ENCODE results near the gene EXOSC5. TPM values are rescaled to one million over a fixed set of nuclear protein-coding genes. Genes with fewer than 3 reads are reported as not detected.

Gene EXOSC5
- 10.6 and 11.6 TPM in 2 replicates for total RNA-seq
- long read RNA-seq, transcript EXOSC5-201 (6 exons, 1,118 nt): major isoform, 8 of 8 reads
- long read RNA-seq, partial matches to known transcripts: 0 of 8 reads
- long read RNA-seq, other reads (novel, unspliced or antisense): 0 of 8 reads

- peaks cover 30% of the 10 kb centered on the region for H3K4me1 Mint-ChIP-seq (ENCODE audit: unreplicated experiment)
- DNase-seq (ENCODE audit: extremely low spot score, unreplicated experiment): peak; percentile 100
- TF ChIP-seq CTCF (IDR thresholded peaks at IDR 0.05): no peak
- no peaks in the 10 kb centered on the region for H3K9me3 Mint-ChIP-seq (ENCODE audit: unreplicated experiment)
- H3K4me3 Mint-ChIP-seq (ENCODE audit: unreplicated experiment): peak within 1 kb of the TSS; percentile 99
- peaks cover 3% of the 10 kb centered on the region for H3K36me3 Mint-ChIP-seq (ENCODE audit: unreplicated experiment)
- H3K27ac Mint-ChIP-seq (ENCODE audit: unreplicated experiment): peak within 1 kb of the TSS; percentile 99
- H3K27me3 Mint-ChIP-seq (ENCODE audit: unreplicated experiment): no peaks in the 10 kb centered on the region
These were observed at the start of gene EXOSC5, which contains the start of gene BCKDHA for GRCh38 chr19:41397086-41398049. Gene EXOSC5 (minus strand): TSS chr19:41397359. CDS start chr19:41397328, 31 bp downstream. Gene BCKDHA (plus strand): TSS chr19:41397818. CDS start chr19:41397828, 10 bp downstream.

- H3K4me1 Mint-ChIP-seq (ENCODE audit: unreplicated experiment): no peaks in the 10 kb centered on the region
- peaks cover 31% of the 10 kb centered on the region for H3K27me3 Mint-ChIP-seq (ENCODE audit: unreplicated experiment)
- no peak overlapping the region for H3K27ac Mint-ChIP-seq (ENCODE audit: unreplicated experiment)
- no peak overlapping the region for H3K4me3 Mint-ChIP-seq (ENCODE audit: unreplicated experiment)
- no peaks in the 10 kb centered on the region for H3K36me3 Mint-ChIP-seq (ENCODE audit: unreplicated experiment)
- TF ChIP-seq CTCF (IDR thresholded peaks at IDR 0.05): no peak
- DNase-seq (ENCODE audit: extremely low spot score, unreplicated experiment): no peak
- no peaks in the 10 kb centered on the region for H3K9me3 Mint-ChIP-seq (ENCODE audit: unreplicated experiment)
These were observed 48.4 kb upstream of the EXOSC5 start for GRCh38 chr19:41445575-41445974.

- no peak overlapping the region for H3K27ac Mint-ChIP-seq (ENCODE audit: unreplicated experiment)
- no peak for DNase-seq (ENCODE audit: extremely low spot score, unreplicated experiment)
These were observed 46.8 kb upstream of the EXOSC5 start for GRCh38 chr19:41443813-41444455.

GRCh38 chr19:41442473-41443355 is 45.6 kb upstream of the EXOSC5 start, which contains the start of gene ERICH4:
Gene ERICH4 (plus strand): TSS chr19:41443156. CDS start chr19:41443170, 14 bp downstream.
- no peak for DNase-seq (ENCODE audit: extremely low spot score, unreplicated experiment)
- Mint-ChIP-seq H3K9me3 (ENCODE audit: unreplicated experiment) (no peaks in the 10 kb centered on the region), H3K4me1 (ENCODE audit: unreplicated experiment) (peaks cover 11% of the 10 kb centered on the region), H3K27ac (ENCODE audit: unreplicated experiment) (no peak within 1 kb of the TSS), H3K27me3 (ENCODE audit: unreplicated experiment) (peaks cover 14% of the 10 kb centered on the region), H3K4me3 (ENCODE audit: unreplicated experiment) (no peak within 1 kb of the TSS), H3K36me3 (ENCODE audit: unreplicated experiment) (peaks cover under 1% of the 10 kb centered on the region)
- no peak for TF ChIP-seq CTCF (IDR thresholded peaks at IDR 0.05)

More at GRCh38 chr19:41443813-41444455, 46.8 kb upstream of the EXOSC5 start:
- Mint-ChIP-seq H3K4me3 (ENCODE audit: unreplicated experiment) (no peak overlapping the region), H3K4me1 (ENCODE audit: unreplicated experiment) (peaks cover 3% of the 10 kb centered on the region), H3K9me3 (ENCODE audit: unreplicated experiment) (no peaks in the 10 kb centered on the region), H3K27me3 (ENCODE audit: unreplicated experiment) (peaks cover 21% of the 10 kb centered on the region), H3K36me3 (ENCODE audit: unreplicated experiment) (no peaks in the 10 kb centered on the region)
- no peak for TF ChIP-seq CTCF (IDR thresholded peaks at IDR 0.05)

All from osteocyte (in vitro differentiated cells).